Measurements from ENCODE around the gene INVS. TPM values are rescaled to one million over a fixed set of nuclear protein-coding genes. Genes with fewer than 3 reads are reported as not detected.
A peak's percentile ranks its signal among the peaks of the same experiment; 100 is the strongest.
"Not testable (repeated sequence)": the region's sequence is repeated elsewhere in the genome, so short reads cannot be mapped to it uniquely, and the experiment has no call there.

Gene INVS
- total RNA-seq, 2 donors from 2014 or later: 14.6 to 16.2 TPM

DNA sequence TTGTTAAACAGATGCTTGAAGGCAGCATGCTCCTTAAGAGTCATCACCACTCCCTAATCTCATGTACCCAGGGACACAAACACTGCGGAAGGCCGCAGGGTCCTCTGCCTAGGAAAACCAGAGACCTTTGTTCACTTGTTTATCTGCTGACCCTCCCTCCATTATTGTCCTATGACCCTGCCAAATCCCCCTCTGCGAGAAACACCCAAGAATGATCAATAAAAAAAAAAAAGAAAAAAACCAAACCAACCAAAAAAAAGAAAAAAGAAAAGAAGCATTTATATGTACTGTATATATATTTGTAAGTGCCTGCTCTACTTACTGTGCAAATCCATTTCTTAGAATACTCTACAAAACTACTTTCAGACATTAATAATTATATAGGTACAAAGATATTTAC, 30.0 kb upstream of the INVS start:
- peaks cover 22% of the 10 kb centered on the region for H3K4me1 Mint-ChIP-seq
- H3K36me3 Mint-ChIP-seq (ENCODE audit: low read depth); H3K27ac Mint-ChIP-seq; H3K4me3 Mint-ChIP-seq; DNase-seq; H3K27me3 Mint-ChIP-seq; ATAC-seq; H3K9me3 ChIP-seq (ENCODE audit: control insufficient read depth, low read length, poor library complexity, severe bottlenecking): not testable (repeated sequence)

DNA sequence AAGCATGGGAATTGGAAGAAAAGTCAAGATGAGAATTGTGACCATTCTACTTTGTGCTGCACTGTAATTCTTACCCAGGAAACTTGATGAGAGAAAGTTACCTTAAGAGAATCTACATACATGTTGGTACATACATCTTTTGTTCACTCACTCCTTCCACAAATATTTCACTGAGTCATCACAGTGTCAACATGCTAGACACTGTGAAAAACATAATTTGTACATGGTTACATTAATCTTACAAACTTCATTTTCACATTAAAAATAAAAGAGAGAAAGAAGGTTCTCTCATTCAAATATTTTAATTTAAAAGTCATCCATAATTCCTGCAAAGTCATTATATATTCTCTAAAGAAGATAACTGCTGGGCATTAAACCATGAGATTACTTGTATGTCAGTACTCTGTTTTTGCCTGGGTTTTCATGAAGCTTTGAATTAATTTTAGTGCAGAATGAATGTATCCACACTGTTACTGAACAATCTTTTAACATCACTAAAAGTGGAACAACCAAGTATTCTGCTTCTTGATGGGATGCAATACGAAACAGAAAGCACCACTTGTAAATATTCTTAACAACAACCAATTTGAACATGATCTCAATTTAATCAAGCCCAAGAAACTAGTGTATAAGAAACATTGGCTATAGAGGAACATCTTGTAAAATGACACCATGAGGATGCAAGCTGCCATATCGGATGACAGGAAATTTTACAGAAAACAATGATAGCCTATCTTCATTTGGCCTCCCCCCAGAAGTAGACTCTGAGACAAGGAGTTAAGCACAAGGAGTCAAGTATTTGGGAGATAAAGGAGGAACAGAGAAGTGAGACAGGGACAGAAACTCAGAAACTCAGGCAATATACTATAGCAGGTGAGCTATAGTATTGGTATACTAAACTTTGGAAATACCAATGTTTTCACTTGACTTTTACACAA, 28.7 kb upstream of the INVS start:
- Mint-ChIP-seq H3K36me3 (ENCODE audit: low read depth) (no peaks in the 10 kb centered on the region), H3K27me3 (no peaks in the 10 kb centered on the region), H3K4me3 (no peak overlapping the region), H3K4me1 (peaks cover 22% of the 10 kb centered on the region), H3K27ac (no peak overlapping the region)
- no peak for ATAC-seq
- H3K9me3 ChIP-seq (ENCODE audit: control insufficient read depth, low read length, poor library complexity, severe bottlenecking): no peaks in the 10 kb centered on the region
- DNase-seq: no peak

DNA sequence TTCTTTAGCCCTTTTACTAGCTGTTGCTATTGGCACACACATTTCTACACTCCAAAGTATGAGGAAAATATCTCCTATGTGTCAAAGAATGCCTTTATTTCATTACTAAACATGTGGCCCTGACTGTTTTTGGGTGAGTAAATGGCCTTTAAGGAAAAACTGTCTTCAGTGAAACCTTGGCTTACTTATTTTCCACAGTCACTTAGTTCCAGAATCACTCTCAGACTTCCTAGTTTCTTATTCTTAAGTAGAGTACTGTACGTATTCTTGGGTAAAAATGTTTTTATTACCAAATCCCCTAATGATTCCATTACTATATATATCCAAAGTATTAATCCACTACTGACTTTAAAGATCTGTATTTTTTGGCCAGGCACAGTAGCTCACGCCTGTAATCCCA, 27.8 kb upstream of the INVS start:
- Mint-ChIP-seq H3K4me3 (no peak overlapping the region), H3K27me3 (no peaks in the 10 kb centered on the region), H3K27ac (no peak overlapping the region), H3K4me1 (peaks cover 22% of the 10 kb centered on the region), H3K36me3 (ENCODE audit: low read depth) (no peaks in the 10 kb centered on the region)
- no peak for ATAC-seq
- no peaks in the 10 kb centered on the region for H3K9me3 ChIP-seq (ENCODE audit: control insufficient read depth, low read length, poor library complexity, severe bottlenecking)
- DNase-seq: no peak

DNA sequence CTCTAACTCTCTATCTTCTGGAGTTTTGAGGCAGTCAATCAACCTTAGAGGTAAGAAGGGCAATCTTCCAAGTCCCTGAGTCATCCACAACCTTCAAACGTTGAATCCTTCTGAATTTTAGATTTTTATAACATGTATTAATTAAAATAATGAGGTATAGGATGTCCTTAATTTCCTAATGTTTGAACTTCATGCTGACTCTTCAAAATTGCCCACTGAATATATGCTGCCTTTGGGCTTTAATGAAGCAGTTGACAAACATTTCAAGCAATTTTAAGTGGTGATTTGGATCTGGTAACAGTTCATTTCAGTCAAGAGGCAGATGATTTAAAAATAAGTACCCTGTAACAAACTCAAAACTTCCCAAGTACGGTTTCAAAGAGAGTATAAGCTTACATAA, 26.2 kb upstream of the INVS start:
- no peaks in the 10 kb centered on the region for H3K27me3 Mint-ChIP-seq
- DNase-seq (no peak), ATAC-seq (no peak)
- H3K4me3 Mint-ChIP-seq: no peak overlapping the region
- H3K36me3 Mint-ChIP-seq (ENCODE audit: low read depth): no peaks in the 10 kb centered on the region
- no peak overlapping the region for H3K27ac Mint-ChIP-seq
- no peaks in the 10 kb centered on the region for H3K9me3 ChIP-seq (ENCODE audit: control insufficient read depth, low read length, poor library complexity, severe bottlenecking)
- H3K4me1 Mint-ChIP-seq: peaks cover 14% of the 10 kb centered on the region

DNA sequence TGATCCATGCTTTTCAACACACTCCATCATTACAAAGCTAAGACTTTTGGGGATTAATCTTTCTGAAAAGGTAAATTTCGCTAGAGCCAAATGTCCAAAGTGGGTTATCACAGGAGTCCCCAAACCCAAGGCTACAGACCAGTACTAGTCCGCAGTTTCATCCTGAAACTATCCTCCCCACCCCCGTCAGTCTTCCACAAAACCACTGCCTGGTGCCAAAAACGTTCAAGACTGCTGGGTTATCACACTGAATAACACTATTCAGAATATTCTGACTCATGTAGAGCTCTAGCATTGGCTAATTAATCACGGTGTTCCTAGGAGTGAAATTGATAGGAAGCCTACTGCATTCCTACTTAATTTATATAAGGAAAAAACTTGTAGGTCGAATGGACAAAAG, 24.9 kb upstream of the INVS start:
- no peaks in the 10 kb centered on the region for H3K27me3 Mint-ChIP-seq
- DNase-seq (no peak), ATAC-seq (no peak)
- H3K4me3 Mint-ChIP-seq: no peak overlapping the region
- H3K27ac Mint-ChIP-seq: no peak overlapping the region
- H3K4me1 Mint-ChIP-seq: peaks cover 17% of the 10 kb centered on the region
- H3K9me3 ChIP-seq (ENCODE audit: control insufficient read depth, low read length, poor library complexity, severe bottlenecking): no peaks in the 10 kb centered on the region
- no peaks in the 10 kb centered on the region for H3K36me3 Mint-ChIP-seq (ENCODE audit: low read depth)

DNA sequence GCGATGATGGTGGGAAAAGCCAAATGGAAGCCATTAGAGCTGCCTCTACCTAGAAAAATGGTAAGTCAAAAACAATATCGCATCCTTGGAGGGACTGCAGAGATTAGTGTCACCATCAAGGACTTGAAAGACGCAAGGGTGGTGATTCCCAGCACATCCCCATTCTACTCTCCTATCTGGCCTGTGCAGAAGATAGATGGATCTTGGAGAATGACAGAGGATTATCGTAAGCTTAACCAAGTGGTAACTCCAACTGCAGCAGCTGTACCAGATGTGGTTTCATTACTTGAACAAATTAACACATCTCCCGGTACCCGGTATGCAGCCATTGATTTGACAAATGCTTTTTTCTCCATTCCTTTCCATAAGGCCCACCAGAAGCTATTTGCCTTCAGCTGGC, 24.1 kb upstream of the INVS start:
- Mint-ChIP-seq H3K27ac (no peak overlapping the region), H3K4me3 (no peak overlapping the region), H3K36me3 (ENCODE audit: low read depth) (no peaks in the 10 kb centered on the region), H3K27me3 (no peaks in the 10 kb centered on the region), H3K4me1 (peaks cover 19% of the 10 kb centered on the region)
- ATAC-seq: no peak
- no peak for DNase-seq
- H3K9me3 ChIP-seq (ENCODE audit: control insufficient read depth, low read length, poor library complexity, severe bottlenecking): no peaks in the 10 kb centered on the region

DNA sequence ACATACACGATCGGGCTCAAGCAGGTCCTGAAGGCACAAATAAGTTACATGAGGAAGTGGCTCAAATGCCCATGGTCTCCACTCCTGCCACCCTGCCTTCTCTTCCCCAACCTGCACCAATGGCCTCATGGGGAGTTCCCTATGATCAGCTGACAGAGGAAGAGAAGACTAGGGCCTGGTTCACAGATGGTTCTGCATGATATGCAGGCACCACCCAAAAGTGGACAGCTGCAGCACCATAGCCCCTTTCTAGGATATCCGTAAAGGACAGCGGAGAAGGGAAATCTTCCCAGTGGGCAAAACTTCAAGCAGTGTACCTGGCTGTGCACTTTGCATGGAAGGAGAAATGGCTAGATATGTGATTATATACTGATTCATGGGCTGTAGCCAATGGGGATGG, 22.8 kb upstream of the INVS start:
- not testable (repeated sequence) for H3K9me3 ChIP-seq (ENCODE audit: control insufficient read depth, low read length, poor library complexity, severe bottlenecking); ATAC-seq; H3K27me3 Mint-ChIP-seq; H3K27ac Mint-ChIP-seq; H3K36me3 Mint-ChIP-seq (ENCODE audit: low read depth); DNase-seq; H3K4me3 Mint-ChIP-seq
- H3K4me1 Mint-ChIP-seq: peaks cover 22% of the 10 kb centered on the region

DNA sequence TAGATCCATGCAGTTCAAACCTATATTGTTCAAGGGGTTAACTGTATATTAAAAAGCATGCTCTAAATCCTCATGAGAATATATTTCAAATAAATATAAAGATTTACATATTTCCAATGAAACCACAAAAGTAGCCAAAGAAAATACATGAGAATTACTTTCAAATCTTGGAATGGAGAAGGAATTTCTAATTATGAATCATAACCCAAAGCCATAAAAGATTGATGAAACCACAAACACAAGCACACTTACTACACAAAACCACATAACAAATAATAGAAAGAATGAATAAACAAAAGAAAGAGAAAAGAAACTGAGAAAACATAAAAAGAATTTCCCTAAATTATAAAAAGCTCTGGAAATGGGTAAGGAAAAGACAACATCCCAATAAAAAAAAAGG, 16.3 kb upstream of the INVS start:
- Mint-ChIP-seq H3K27me3 (no peaks in the 10 kb centered on the region), H3K36me3 (ENCODE audit: low read depth) (peaks cover 2% of the 10 kb centered on the region), H3K4me3 (peak overlapping the region; percentile 12), H3K27ac (no peak overlapping the region), H3K4me1 (peaks cover 46% of the 10 kb centered on the region)
- ATAC-seq (no peak), DNase-seq (no peak)
- no peaks in the 10 kb centered on the region for H3K9me3 ChIP-seq (ENCODE audit: control insufficient read depth, low read length, poor library complexity, severe bottlenecking)

DNA sequence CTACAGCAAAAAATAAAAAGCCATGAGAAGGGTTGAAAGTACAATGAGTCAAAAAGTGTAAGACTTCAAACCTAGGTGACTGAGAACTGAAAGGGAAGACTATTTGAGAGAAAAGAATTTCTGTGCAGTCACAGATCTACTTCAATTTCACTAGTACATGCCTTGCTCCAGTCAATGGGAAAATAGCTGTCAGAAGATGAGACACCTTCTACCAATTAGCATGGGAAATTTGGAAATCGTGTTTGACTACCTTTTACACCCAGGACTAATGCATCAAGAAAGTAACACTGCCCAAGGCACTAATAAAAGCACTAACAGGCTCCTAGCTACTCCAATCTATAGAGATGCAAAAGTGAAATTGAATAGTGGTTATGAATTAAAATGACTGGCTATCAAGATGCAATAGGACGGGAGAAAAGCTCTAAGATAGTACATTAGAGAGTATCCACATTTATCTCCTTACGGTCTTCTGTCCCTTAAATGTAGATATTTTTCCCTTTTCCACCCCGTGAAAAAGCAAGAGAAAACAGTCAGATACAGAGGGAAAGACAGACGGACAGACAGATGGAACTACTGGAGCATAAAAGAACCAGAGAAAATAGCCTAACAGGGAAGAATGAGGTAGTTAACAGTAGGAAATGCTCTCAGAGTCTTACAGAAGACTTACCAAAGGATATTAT, 15.5 kb upstream of the INVS start:
- no peaks in the 10 kb centered on the region for H3K9me3 ChIP-seq (ENCODE audit: control insufficient read depth, low read length, poor library complexity, severe bottlenecking)
- Mint-ChIP-seq H3K36me3 (ENCODE audit: low read depth) (peaks cover 2% of the 10 kb centered on the region), H3K27me3 (no peaks in the 10 kb centered on the region), H3K4me1 (peaks cover 52% of the 10 kb centered on the region), H3K4me3 (peak overlapping the region; percentile 71), H3K27ac (peak overlapping the region; percentile 80)
- no peak for ATAC-seq
- no peak for DNase-seq

DNA sequence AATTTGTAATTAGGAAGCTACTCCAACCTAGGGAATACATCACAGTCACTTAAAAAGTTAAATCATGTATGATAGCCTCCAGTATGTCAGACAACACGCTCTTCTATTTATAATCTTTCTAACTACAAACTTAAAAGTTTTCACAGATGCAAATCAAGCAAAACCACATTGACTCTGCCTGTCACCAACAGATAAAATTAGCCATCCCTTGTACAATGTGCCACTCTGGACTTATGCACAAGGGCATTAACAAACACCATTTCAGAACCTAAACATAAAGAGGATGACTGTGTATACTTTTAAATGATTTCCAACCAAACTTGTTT, 15.0 kb upstream of the INVS start:
- peaks cover 53% of the 10 kb centered on the region for H3K4me1 Mint-ChIP-seq
- ATAC-seq: peak; percentile 33

DNA sequence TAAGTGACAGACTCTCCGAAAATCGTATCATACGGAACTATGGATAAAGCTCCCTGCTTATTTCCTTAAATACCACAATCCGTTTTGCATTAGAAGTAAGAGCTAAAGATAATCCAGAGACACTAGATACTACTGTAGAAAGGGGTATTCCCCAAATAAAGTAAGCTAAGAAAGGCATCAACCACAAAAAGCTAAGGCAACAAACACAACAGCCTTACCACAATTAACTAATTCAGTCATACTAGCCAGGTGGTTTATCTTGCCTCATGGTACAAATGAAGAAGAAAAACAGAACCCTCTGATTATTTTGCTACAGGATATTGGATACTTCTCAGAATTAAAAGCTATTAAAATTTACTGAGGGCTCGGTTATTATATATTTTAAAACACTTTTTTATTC, 14.3 kb upstream of the INVS start:
- H3K27me3 Mint-ChIP-seq: no peaks in the 10 kb centered on the region
- peak overlapping the region; percentile 75 for H3K27ac Mint-ChIP-seq
- H3K4me1 Mint-ChIP-seq: peaks cover 54% of the 10 kb centered on the region
- no peaks in the 10 kb centered on the region for H3K9me3 ChIP-seq (ENCODE audit: control insufficient read depth, low read length, poor library complexity, severe bottlenecking)
- H3K4me3 Mint-ChIP-seq: no peak overlapping the region
- peaks cover 2% of the 10 kb centered on the region for H3K36me3 Mint-ChIP-seq (ENCODE audit: low read depth)
- ATAC-seq: peak; percentile 94
- DNase-seq: no peak

More for the DNA sequence above, 15.0 kb upstream of the INVS start:
- DNase-seq: no peak
- H3K9me3 ChIP-seq (ENCODE audit: control insufficient read depth, low read length, poor library complexity, severe bottlenecking): no peaks in the 10 kb centered on the region
- peak overlapping the region; percentile 80 for H3K27ac Mint-ChIP-seq
- peaks cover 2% of the 10 kb centered on the region for H3K36me3 Mint-ChIP-seq (ENCODE audit: low read depth)
- no peak overlapping the region for H3K4me3 Mint-ChIP-seq
- H3K27me3 Mint-ChIP-seq: no peaks in the 10 kb centered on the region

DNA sequence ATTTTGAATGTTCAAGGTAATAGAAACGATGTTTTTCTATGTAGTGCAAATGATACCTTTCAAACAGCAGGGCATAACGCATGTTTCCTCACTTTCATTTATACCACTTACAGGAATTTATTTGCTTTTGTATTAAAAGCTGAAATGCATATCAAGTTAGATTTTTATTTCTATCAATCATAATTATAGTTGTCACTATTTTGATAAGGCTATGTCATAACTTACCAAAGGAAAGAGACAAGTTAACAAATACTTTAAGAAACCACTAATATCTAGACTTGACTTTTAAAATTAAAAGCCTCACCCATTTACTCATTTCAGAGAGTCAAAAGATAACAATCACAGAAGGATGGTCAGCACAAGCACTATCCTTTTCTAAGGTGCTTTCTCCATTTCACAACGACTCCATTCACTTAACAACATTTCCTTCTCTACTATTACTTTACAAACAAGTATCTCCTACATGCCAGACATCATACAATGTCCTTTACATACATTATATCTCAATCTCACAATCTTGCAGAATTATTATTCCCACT, 12.9 kb upstream of the INVS start:
- no peak overlapping the region for H3K4me3 Mint-ChIP-seq
- H3K27me3 Mint-ChIP-seq: no peaks in the 10 kb centered on the region
- no peak for ATAC-seq

DNA sequence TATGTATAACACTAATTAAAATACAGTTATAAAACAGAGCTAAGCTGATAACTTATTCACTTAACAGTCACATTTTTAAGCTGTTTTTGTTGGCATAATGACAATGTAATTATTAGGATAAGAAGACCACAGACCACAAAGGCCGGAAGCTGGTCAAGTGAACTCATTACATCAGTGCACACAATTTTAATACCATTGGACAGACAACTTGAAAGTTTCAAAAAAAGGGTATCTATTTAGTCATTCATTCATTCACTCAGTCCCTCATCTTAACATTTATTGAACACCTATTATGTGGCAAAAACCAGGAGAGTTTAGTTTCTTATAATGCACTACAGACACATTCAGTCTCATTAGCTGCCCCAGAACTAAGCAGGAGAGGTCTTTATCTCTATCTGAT, 11.8 kb upstream of the INVS start:
- no peaks in the 10 kb centered on the region for H3K9me3 ChIP-seq (ENCODE audit: control insufficient read depth, low read length, poor library complexity, severe bottlenecking)
- Mint-ChIP-seq H3K36me3 (ENCODE audit: low read depth) (peaks cover 2% of the 10 kb centered on the region), H3K4me1 (peaks cover 52% of the 10 kb centered on the region), H3K4me3 (peak overlapping the region; percentile 69), H3K27me3 (no peaks in the 10 kb centered on the region), H3K27ac (peak overlapping the region; percentile 92)
- DNase-seq (no peak), ATAC-seq (no peak)

More for the DNA sequence above, 12.9 kb upstream of the INVS start:
- Mint-ChIP-seq H3K4me1 (peaks cover 48% of the 10 kb centered on the region), H3K27ac (peak overlapping the region; percentile 86), H3K36me3 (ENCODE audit: low read depth) (peaks cover 2% of the 10 kb centered on the region)
- H3K9me3 ChIP-seq (ENCODE audit: control insufficient read depth, low read length, poor library complexity, severe bottlenecking): no peaks in the 10 kb centered on the region
- no peak for DNase-seq
